HepG2 (cell line): ENCODE results near the gene ZNF276. TPM values are rescaled to one million over a fixed set of nuclear protein-coding genes. Genes with fewer than 3 reads are reported as not detected.

Source experiments
- ATAC-seq: fragments of 200-7000 bp; cut with Tn5 transposase; 3 replicates; pipeline ENCODE4 v1.9.1; 2020; ENCODE audit warnings: mild to moderate bottlenecking, moderate library complexity
- BruUV-seq: library from RNA; stranded (reverse); fragments of 400-500 nt; replicated peaks from 2 replicates; lab custom pipeline; 2021; lab: Mats Ljungman, UMichigan
- CTCF ChIA-PET: fragments of 300-600 bp; formaldehyde crosslinking; extraction: SDS; loops from one replicate; lab custom pipeline; 2021; ENCODE audit warnings: low total read pairs, inconsistent platforms, low intra/inter-chr PET ratio; lab: Yijun Ruan, JAX
- POLR2A ChIA-PET: fragments of 350-600 bp; sonication (Branson Sonifier 250); formaldehyde crosslinking; loops from one replicate; lab custom pipeline; 2020; ENCODE audit warnings: antibody characterized with exemption, inconsistent platforms; lab: Yijun Ruan, JAX
- DNase-seq: peaks from one replicate; pipeline ENCODE4 v3.0.0-alpha.2; 2015; ENCODE audit warnings: low spot score
- FAIRE-seq: peaks from 3 replicates; lab custom pipeline; 2011; peaks lifted over from hg19 to GRCh38; lab: Jason Lieb, UNC
- H2AFZ ChIP-seq: one replicate; pipeline ENCODE4 v1.6.1; 2011; ENCODE audit warnings: low read length, inconsistent platforms
- H3K27ac ChIP-seq: fragments of 300-600 bp; 3 replicates; pipeline ENCODE4 v1.8.0; 2011; ENCODE audit warnings: mixed run types, mild to moderate bottlenecking, mixed read lengths, low read length, inconsistent platforms; ENCODE audit not compliant: insufficient read depth; ENCODE audit errors: extremely low read length
- H3K27me3 ChIP-seq, 2 experiments: fragments of 200-600 bp in 1 of 2; 2 replicates in 1 of 2; 3 replicates in 1 of 2; pipeline versions ENCODE4 v1.6.0 to v1.8.0; 2011; ENCODE audit warnings: low read length in 2 of 2, mild to moderate bottlenecking in 2 of 2, moderate library complexity in 2 of 2, inconsistent platforms in 1 of 2; ENCODE audit not compliant: insufficient read depth in 2 of 2, control insufficient read depth in 1 of 2
- H3K36me3 ChIP-seq, 2 experiments: fragments of 200-600 bp in 1 of 2; replicated peaks in 1 of 2; 2 replicates in 1 of 2; 3 replicates in 1 of 2; pipeline versions ENCODE4 v1.5.1 to v1.8.0; 2011; ENCODE audit warnings: low read length in 2 of 2, inconsistent platforms in 1 of 2; ENCODE audit not compliant: insufficient read depth in 2 of 2, control insufficient read depth in 1 of 2
- H3K4me1 ChIP-seq: 2 replicates; pipeline ENCODE4 v1.5.1; 2012; ENCODE audit warnings: low read length, inconsistent platforms; ENCODE audit not compliant: insufficient read depth
- H3K4me2 ChIP-seq: 2 replicates; pipeline ENCODE4 v1.6.0; 2011; ENCODE audit warnings: low read depth, low read length, inconsistent platforms
- H3K4me3 ChIP-seq, 3 experiments: fragments of 200-600 bp in 1 of 3; sonication (generic), shearing (Covaris generic) in 1 of 3; replicated peaks in 1 of 3; 2 replicates each; pipeline ENCODE4 v1.5.1; 2011 to 2016; ENCODE audit warnings: low read length in 3 of 3, inconsistent platforms in 2 of 3, low read depth in 2 of 3, mild to moderate bottlenecking in 2 of 3, control low read depth in 1 of 3, mixed read lengths in 1 of 3; ENCODE audit not compliant: insufficient read depth in 1 of 3
- H3K79me2 ChIP-seq: one replicate; pipeline ENCODE4 v1.6.1; 2011; ENCODE audit warnings: low read length, inconsistent platforms; ENCODE audit not compliant: insufficient read depth
- H3K9ac ChIP-seq: 2 replicates; pipeline ENCODE4 v1.6.0; 2011; ENCODE audit warnings: mild to moderate bottlenecking, low read depth, low read length, inconsistent platforms; ENCODE audit not compliant: insufficient read depth
- H3K9me3 ChIP-seq: 2 replicates; pipeline ENCODE4 v1.5.1; 2012; ENCODE audit warnings: mild to moderate bottlenecking, low read length
- H4K20me1 ChIP-seq: 2 replicates; pipeline ENCODE4 v1.6.0; 2011; ENCODE audit warnings: inconsistent platforms, mild to moderate bottlenecking, low read length, moderate library complexity; ENCODE audit not compliant: insufficient read depth
- DPF2 ChIP-seq: sonication (generic); formaldehyde crosslinking; IDR thresholded peaks from 2 replicates; pipeline ENCODE4 v1.4.0; 2020; ENCODE audit warnings: mild to moderate bottlenecking, low read depth, missing genetic modification reagents, borderline replicate concordance
- EP300 ChIP-seq, 3 experiments: sonication (generic) in 1 of 3; formaldehyde crosslinking in 1 of 3; IDR thresholded peaks; 2 replicates each; pipeline versions ENCODE4 v1.5.1 to v1.6.1; 2011 to 2020; ENCODE audit warnings: low read depth in 2 of 3, low read length in 2 of 3, borderline replicate concordance in 1 of 3, improper control_type of control experiment in 1 of 3, mild to moderate bottlenecking in 1 of 3, missing genetic modification reagents in 1 of 3, moderate library complexity in 1 of 3
- FOXO4 ChIP-seq: sonication (generic); formaldehyde crosslinking; conservative IDR thresholded peaks from 2 replicates; pipeline ENCODE4 v1.8.1; 2023; ENCODE audit warnings: missing genetic modification reagents
- POLR2G ChIP-seq: fragments of 200-400 bp; formaldehyde crosslinking; IDR thresholded peaks from 2 replicates; pipeline ENCODE4 v1.6.1; 2018; ENCODE audit warnings: mild to moderate bottlenecking, low read depth, low read length, moderate library complexity
- RFXAP ChIP-seq: sonication (generic); formaldehyde crosslinking; IDR thresholded peaks from 2 replicates; pipeline ENCODE4 v1.4.0; 2020; ENCODE audit warnings: missing genetic modification reagents, borderline replicate concordance
- TRIM24 ChIP-seq: sonication (generic); formaldehyde crosslinking; IDR thresholded peaks from 2 replicates; pipeline ENCODE4 v1.8.0; 2022; ENCODE audit warnings: mild to moderate bottlenecking, missing genetic modification reagents
- ZNF318 ChIP-seq: sonication (generic); formaldehyde crosslinking; IDR thresholded peaks from 2 replicates; pipeline ENCODE4 v1.4.0; 2020; ENCODE audit warnings: mild to moderate bottlenecking, missing genetic modification reagents
- ZNF674 ChIP-seq: sonication (generic); formaldehyde crosslinking; IDR thresholded peaks from 2 replicates; pipeline ENCODE4 v1.5.0; 2020; ENCODE audit warnings: low read depth, mild to moderate bottlenecking, missing genetic modification reagents
- ZNF883 ChIP-seq: sonication (generic); formaldehyde crosslinking; IDR thresholded peaks from 2 replicates; pipeline ENCODE4 v1.5.1; 2020; ENCODE audit warnings: mild to moderate bottlenecking, missing genetic modification reagents; ENCODE audit errors: not compliant biosample characterization
- WGBS: methylation state at CpG from one replicate; pipeline ENCODE4 v1.1.6; 2017; ENCODE audit warnings: low lambda C conversion rate; 5-methylcytosine and 5-hydroxymethylcytosine counted together
- in situ Hi-C: cut with HindIII; loops from 2 replicates; pipeline ENCODE4 v1.10.0; 2017; ENCODE audit warnings: low pct_unique_long_range_greater_than_20kb; ENCODE audit not compliant: extremely low pct_ligation_motif_present
- intact Hi-C: fragments of 100-400 bp; cut with micrococcal nuclease; formaldehyde crosslinking; loops from one replicate; pipeline ENCODE4 v1.10.0; 2022; ENCODE audit not compliant: unreplicated experiment
- polyA plus RNA-seq, 8 experiments: library from polyadenylated mRNA; depleted of rRNA in 3 of 8; stranded (reverse) in 7 of 8; unstranded in 1 of 8; fragments of >200 nt; fragmentation: Illumina TruSeq in 4 of 8; extraction: Trizol in 4 of 8; gene quantifications; 2 replicates each; pipeline versions ENCODE4 v1.2.1 to v1.2.3, GENCODE V29; 2011 to 2016; ENCODE audit warnings: low read depth in 4 of 8, missing spikeins in 1 of 8, mixed read lengths in 1 of 8; ENCODE audit not compliant: insufficient read depth in 1 of 8
- total RNA-seq, 5 experiments: library from RNA; depleted of rRNA; stranded (reverse); fragments of >200 nt; fragmentation: Illumina TruSeq; extraction: Trizol; gene quantifications; 2 replicates each; pipeline ENCODE4 v1.2.3, GENCODE V29; 2016; ENCODE audit warnings: low read depth in 1 of 5

ZNF276 gene
- total and polyA plus RNA-seq, 2 of the 13 experiments (the other 11 are each of a cell fraction or from before 2014, with no cell fraction given) = 17.7 to 18.0 TPM

GRCh38 chr16:89738538-89739317 is 17.4 kb downstream of the ZNF276 start:
- Histone ChIP-seq H3K4me2 (no peak overlapping the region), H3K9me3 (no peaks in the 10 kb centered on the region), H3K36me3 (peaks cover 45 to 91% of the 10 kb centered on the region in 2 experiments), H3K4me3 (no peak overlapping the region), H3K27ac (no peak overlapping the region), H3K27me3 (no peaks in the 10 kb centered on the region), H3K79me2 (no peaks in the 10 kb centered on the region), H4K20me1 (no peaks in the 10 kb centered on the region), H2AFZ (no peak overlapping the region), H3K4me1 (no peaks in the 10 kb centered on the region), H3K9ac (no peak overlapping the region)
- DNase-seq = no peak
- WGBS = 94% methylated on average over 19 of the region's 20 CpGs
- ATAC-seq = peak; percentile 36
- in situ Hi-C loops (no loop called here), intact Hi-C loops (no loop called here)
- no peak for FAIRE-seq
- CTCF ChIA-PET = no interaction called here
- BruUV-seq = TSS peak; percentile 34
- POLR2A ChIA-PET = interaction anchor here (1.0 to 2.0 kb wide), 2 partner anchors 33 to 39 kb away, joined by 4 read pairs; no protein-coding TSS in a partner anchor
- 0 out of 2 replicates have a peak, but pooled peaks have one; percentile 25 for TF ChIP-seq RFXAP
- 0 out of 2 replicates have a peak, but pooled peaks have one; percentile 33 for TF ChIP-seq ZNF318 (CRISPR knock-in tag)
- no peak for TF ChIP-seq TRIM24 (CRISPR knock-in tag)
- TF ChIP-seq ZNF883 (CRISPR knock-in tag) = peak; percentile 67
- no peak for TF ChIP-seq ZNF674 (CRISPR knock-in tag)
- no peak for TF ChIP-seq EP300 (IDR thresholded peaks at IDR 0.05; ENCODE audit: low read depth in 2 of 2, low read length in 2 of 2)
- no peak for TF ChIP-seq EP300 (CRISPR knock-in tag; IDR thresholded peaks at IDR 0.05; ENCODE audit: borderline replicate concordance)
- TF ChIP-seq POLR2G = peak; percentile 23
- TF ChIP-seq DPF2 = no peak
- 0 out of 2 replicates have a peak, but pooled peaks have one; percentile 20 for TF ChIP-seq FOXO4 (CRISPR knock-in tag)
